ENCODE measurements around the gene SLC36A1.
A peak's percentile ranks its signal among the peaks of the same experiment; 100 is the strongest.

Gene SLC36A1

GRCh38 chr5:151451626-151452520 is 4.5 kb downstream of the SLC36A1 start:
- in situ Hi-C loops (cut with MboI; ENCODE audit: low pct_unique_long_range_greater_than_20kb, low sequenced_read_pairs, unreplicated experiment) = no loop called here
- DNase-seq (ENCODE audit: low spot score) = peak; percentile 58
- no peak for TF ChIP-seq CTCF (IDR thresholded peaks at IDR 0.05; ENCODE audit: extremely low read depth, insufficient read depth, missing control alignments)

- in situ Hi-C loops (cut with MboI; ENCODE audit: low pct_unique_long_range_greater_than_20kb, low sequenced_read_pairs, unreplicated experiment) = no loop called here
These were observed 6.8 kb downstream of the SLC36A1 start for GRCh38 chr5:151454166-151454565.

GRCh38 chr5:151454889-151455288 is 7.5 kb downstream of the SLC36A1 start:
- no peak for TF ChIP-seq CTCF (IDR thresholded peaks at IDR 0.05; ENCODE audit: extremely low read depth, insufficient read depth, missing control alignments)
- DNase-seq (ENCODE audit: low spot score) = no peak
- in situ Hi-C loops (cut with MboI; ENCODE audit: low pct_unique_long_range_greater_than_20kb, low sequenced_read_pairs, unreplicated experiment) = no loop called here

More at GRCh38 chr5:151454166-151454565, 6.8 kb downstream of the SLC36A1 start:
- DNase-seq (ENCODE audit: low spot score) = no peak
- no peak for TF ChIP-seq CTCF (IDR thresholded peaks at IDR 0.05; ENCODE audit: extremely low read depth, insufficient read depth, missing control alignments)

- in situ Hi-C loops (cut with MboI; ENCODE audit: low pct_unique_long_range_greater_than_20kb, low sequenced_read_pairs, unreplicated experiment) = no loop called here
- DNase-seq (ENCODE audit: low spot score) = no peak
- TF ChIP-seq CTCF (IDR thresholded peaks at IDR 0.05; ENCODE audit: extremely low read depth, insufficient read depth, missing control alignments) = no peak
These were observed 9.0 kb downstream of the SLC36A1 start for GRCh38 chr5:151456321-151456940.

GRCh38 chr5:151458314-151458713 is 10.9 kb downstream of the SLC36A1 start:
- TF ChIP-seq CTCF (IDR thresholded peaks at IDR 0.05; ENCODE audit: extremely low read depth, insufficient read depth, missing control alignments) = no peak
- in situ Hi-C loops (cut with MboI; ENCODE audit: low pct_unique_long_range_greater_than_20kb, low sequenced_read_pairs, unreplicated experiment) = no loop called here
- DNase-seq (ENCODE audit: low spot score) = no peak

GRCh38 chr5:151459680-151460324 is 12.4 kb downstream of the SLC36A1 start:
- no peak for TF ChIP-seq CTCF (IDR thresholded peaks at IDR 0.05; ENCODE audit: extremely low read depth, insufficient read depth, missing control alignments)
- in situ Hi-C loops (cut with MboI; ENCODE audit: low pct_unique_long_range_greater_than_20kb, low sequenced_read_pairs, unreplicated experiment) = no loop called here
- DNase-seq (ENCODE audit: low spot score) = no peak

Measured in GM13977 (cell line).